Memory B cell (primary cell): ENCODE results near the gene ANGPTL7.

Experiments used
- ATAC-seq: fragments of 150-1000 bp; cut with Tn5 transposase; 2 replicates; pipeline ENCODE4 v1.10.0; 2021; ENCODE audit warnings: low read depth, mild to moderate bottlenecking, moderate library complexity
- DNase-seq, 2 donors: peaks; one replicate each; pipeline ENCODE4 v3.0.0; 2022; ENCODE audit warnings: low spot score in 2 of 2
- H3K27ac Mint-ChIP-seq: one replicate; pipeline ENCODE4 v1.8.0; 2022; ENCODE audit warnings: mild to moderate bottlenecking, moderate library complexity, mixed read lengths
- H3K27me3 Mint-ChIP-seq: one replicate; pipeline ENCODE4 v1.8.0; 2022; ENCODE audit warnings: mixed read lengths
- H3K36me3 Mint-ChIP-seq: one replicate; pipeline ENCODE4 v1.8.0; 2022; ENCODE audit warnings: mild to moderate bottlenecking, mixed read lengths
- H3K4me1 Mint-ChIP-seq: one replicate; pipeline ENCODE4 v1.8.0; 2022; ENCODE audit warnings: mixed read lengths
- H3K4me3 Mint-ChIP-seq: one replicate; pipeline ENCODE4 v1.8.0; 2022; ENCODE audit warnings: mild to moderate bottlenecking, moderate library complexity, mixed read lengths
- H3K9me3 Mint-ChIP-seq: one replicate; pipeline ENCODE4 v1.8.0; 2022; ENCODE audit warnings: mixed read lengths

ANGPTL7 gene

GRCh38 chr1:11238311-11238710, 49.2 kb downstream of the ANGPTL7 start:
- ATAC-seq (no peak), DNase-seq (no peak)
- Mint-ChIP-seq H3K4me1 (peaks cover 15% of the 10 kb centered on the region), H3K4me3 (no peak overlapping the region), H3K9me3 (no peaks in the 10 kb centered on the region), H3K36me3 (peaks cover 33% of the 10 kb centered on the region), H3K27me3 (no peaks in the 10 kb centered on the region), H3K27ac (no peak overlapping the region)

- H3K4me1 Mint-ChIP-seq: peaks cover 6% of the 10 kb centered on the region
- H3K9me3 Mint-ChIP-seq: no peaks in the 10 kb centered on the region
- no peak for ATAC-seq
- no peak overlapping the region for H3K4me3 Mint-ChIP-seq
- H3K36me3 Mint-ChIP-seq: peaks cover 16% of the 10 kb centered on the region
- no peak for DNase-seq
- H3K27ac Mint-ChIP-seq: no peak overlapping the region
- no peaks in the 10 kb centered on the region for H3K27me3 Mint-ChIP-seq
Observed at GRCh38 chr1:11245248-11245647, 56.1 kb downstream of the ANGPTL7 start.
